ENCODE results near the gene CTR9.

DNA sequence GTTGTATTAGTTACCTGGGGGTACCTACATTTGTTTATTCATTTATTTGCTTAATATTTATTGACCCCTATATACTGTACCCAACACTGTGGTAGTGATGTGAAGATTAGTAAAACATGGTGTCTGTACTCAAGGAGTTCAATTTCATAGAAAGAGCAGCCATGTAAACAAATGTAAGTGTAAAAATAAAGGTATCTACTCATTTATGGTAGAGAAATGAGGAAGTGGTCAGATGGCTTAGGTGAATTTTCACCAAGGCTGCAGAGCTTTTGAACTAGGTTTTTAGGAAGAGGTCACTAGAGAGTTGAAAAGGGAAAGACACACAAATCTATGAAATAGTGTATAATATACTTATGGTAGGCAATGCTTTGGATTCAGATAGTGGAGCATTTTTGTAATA is 11.1 kb downstream of the CTR9 start:
- TF ChIP-seq, protein P1, sequence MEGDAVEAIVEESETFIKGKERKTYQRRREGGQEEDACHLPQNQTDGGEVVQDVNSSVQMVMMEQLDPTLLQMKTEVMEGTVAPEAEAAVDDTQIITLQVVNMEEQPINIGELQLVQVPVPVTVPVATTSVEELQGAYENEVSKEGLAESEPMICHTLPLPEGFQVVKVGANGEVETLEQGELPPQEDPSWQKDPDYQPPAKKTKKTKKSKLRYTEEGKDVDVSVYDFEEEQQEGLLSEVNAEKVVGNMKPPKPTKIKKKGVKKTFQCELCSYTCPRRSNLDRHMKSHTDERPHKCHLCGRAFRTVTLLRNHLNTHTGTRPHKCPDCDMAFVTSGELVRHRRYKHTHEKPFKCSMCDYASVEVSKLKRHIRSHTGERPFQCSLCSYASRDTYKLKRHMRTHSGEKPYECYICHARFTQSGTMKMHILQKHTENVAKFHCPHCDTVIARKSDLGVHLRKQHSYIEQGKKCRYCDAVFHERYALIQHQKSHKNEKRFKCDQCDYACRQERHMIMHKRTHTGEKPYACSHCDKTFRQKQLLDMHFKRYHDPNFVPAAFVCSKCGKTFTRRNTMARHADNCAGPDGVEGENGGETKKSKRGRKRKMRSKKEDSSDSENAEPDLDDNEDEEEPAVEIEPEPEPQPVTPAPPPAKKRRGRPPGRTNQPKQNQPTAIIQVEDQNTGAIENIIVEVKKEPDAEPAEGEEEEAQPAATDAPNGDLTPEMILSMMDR (IDR thresholded peaks at IDR 0.05; ENCODE audit: low read length), result no peak
- no peak for TF ChIP-seq EZH2 (optimal IDR thresholded peaks at IDR 0.05; ENCODE audit: low read depth, low read length)
